HEK293 (cell line): ENCODE results near the gene SARNP.
A peak's percentile ranks its signal among the peaks of the same experiment; 100 is the strongest.

Experiments
- CTCF ChIA-PET: fragments of 350-600 bp; formaldehyde crosslinking; extraction: SDS; loops from one replicate; lab custom pipeline; 2021; ENCODE audit warnings: antibody characterized with exemption; lab: Yijun Ruan, JAX
- POLR2A ChIA-PET: fragments of 300-600 bp; formaldehyde crosslinking; extraction: SDS; loops from one replicate; lab custom pipeline; 2020; ENCODE audit warnings: antibody characterized with exemption, inconsistent platforms; lab: Yijun Ruan, JAX
- H3K27ac ChIP-seq: fragments of 200-500 bp; sonication (Bioruptor generic); 2 replicates; pipeline ENCODE4 v1.5.1; 2014; ENCODE audit warnings: low read depth, low read length, control low read depth, inconsistent platforms; ENCODE audit errors: extremely low read depth
- H3K36me3 ChIP-seq, 2 experiments: fragments of 200-500 bp in 1 of 2; sonication (Bioruptor generic) in 1 of 2; 1 replicate in 1 of 2; 2 replicates in 1 of 2; pipeline ENCODE4 v1.5.1; 2014 to 2017; ENCODE audit warnings: inconsistent platforms in 2 of 2, low read length in 2 of 2; ENCODE audit not compliant: control insufficient read depth in 2 of 2, insufficient read depth in 1 of 2
- H3K4me1 ChIP-seq: fragments of 200-500 bp; sonication (Bioruptor generic); 2 replicates; pipeline ENCODE4 v1.5.1; 2014; ENCODE audit warnings: mild to moderate bottlenecking, low read length, inconsistent platforms; ENCODE audit not compliant: control insufficient read depth, insufficient read depth
- H3K4me3 ChIP-seq: 2 replicates; pipeline ENCODE4 v1.5.1; 2011; ENCODE audit warnings: low read depth, mild to moderate bottlenecking, control low read depth, low read length, moderate library complexity
- H3K9me3 ChIP-seq: fragments of 200-500 bp; sonication (Bioruptor generic); 2 replicates; pipeline ENCODE4 v1.5.1; 2014; ENCODE audit warnings: low read depth, low read length, inconsistent platforms; ENCODE audit not compliant: control insufficient read depth, insufficient read depth
- KLF9 ChIP-seq: fragments of 450-650 bp; formaldehyde crosslinking; IDR thresholded peaks from 2 replicates; pipeline ENCODE4 v1.5.1; 2016; ENCODE audit warnings: missing biosample characterization, missing genetic modification characterization, low read depth
- MEIS1 ChIP-seq: sonication (generic); formaldehyde crosslinking; IDR thresholded peaks from 2 replicates; pipeline ENCODE4 v1.8.1; 2022; ENCODE audit warnings: missing genetic modification reagents, mild to moderate bottlenecking, borderline replicate concordance
- SCRT2 ChIP-seq: fragments of 450-650 bp; formaldehyde crosslinking; IDR thresholded peaks from 2 replicates; pipeline ENCODE4 v1.5.1; 2016; ENCODE audit warnings: missing biosample characterization, missing genetic modification characterization
- WT1 ChIP-seq: fragments of 450-650 bp; formaldehyde crosslinking; IDR thresholded peaks from 2 replicates; pipeline ENCODE4 v1.5.1; 2016; ENCODE audit warnings: missing biosample characterization, missing genetic modification characterization
- YY2 ChIP-seq: fragments of 450-650 bp; formaldehyde crosslinking; IDR thresholded peaks from 2 replicates; pipeline ENCODE4 v1.5.1; 2016; ENCODE audit warnings: missing biosample characterization, missing genetic modification characterization
- ZBTB10 ChIP-seq: fragments of 450-650 bp; formaldehyde crosslinking; IDR thresholded peaks from 2 replicates; pipeline ENCODE4 v1.5.1; 2016; ENCODE audit warnings: missing biosample characterization, missing genetic modification characterization
- ZBTB17 ChIP-seq: fragments of 450-650 bp; formaldehyde crosslinking; IDR thresholded peaks from 2 replicates; pipeline ENCODE4 v1.5.1; 2016; ENCODE audit warnings: missing biosample characterization, missing genetic modification characterization
- ZBTB48 ChIP-seq: fragments of 450-650 bp; formaldehyde crosslinking; IDR thresholded peaks from 2 replicates; pipeline ENCODE4 v1.5.1; 2016; ENCODE audit warnings: missing biosample characterization, missing genetic modification characterization
- ZFHX2 ChIP-seq: fragments of 450-650 bp; formaldehyde crosslinking; conservative IDR thresholded peaks from 2 replicates; pipeline ENCODE4 v1.5.1; 2016; ENCODE audit warnings: missing biosample characterization, missing genetic modification characterization
- ZFP69B ChIP-seq: fragments of 450-650 bp; formaldehyde crosslinking; IDR thresholded peaks from 2 replicates; pipeline ENCODE4 v1.5.1; 2016; ENCODE audit warnings: missing biosample characterization, missing genetic modification characterization
- ZNF133 ChIP-seq: fragments of 450-650 bp; formaldehyde crosslinking; IDR thresholded peaks from 2 replicates; pipeline ENCODE4 v1.5.1; 2016; ENCODE audit warnings: missing biosample characterization, missing genetic modification characterization
- ZNF248 ChIP-seq: fragments of 450-650 bp; formaldehyde crosslinking; IDR thresholded peaks from 2 replicates; pipeline ENCODE4 v1.5.1; 2017; ENCODE audit warnings: missing biosample characterization, missing genetic modification characterization
- ZNF266 ChIP-seq: fragments of 450-650 bp; formaldehyde crosslinking; IDR thresholded peaks from 2 replicates; pipeline ENCODE4 v1.5.1; 2016; ENCODE audit warnings: missing biosample characterization, missing genetic modification characterization, low read depth
- ZNF37A ChIP-seq: fragments of 450-650 bp; IDR thresholded peaks from 2 replicates; pipeline ENCODE4 v1.5.1; 2018; ENCODE audit warnings: missing biosample characterization, missing genetic modification characterization
- ZNF585B ChIP-seq: fragments of 450-650 bp; formaldehyde crosslinking; IDR thresholded peaks from 2 replicates; pipeline ENCODE4 v1.5.1; 2016; ENCODE audit warnings: missing biosample characterization, missing genetic modification characterization
- ZNF654 ChIP-seq: fragments of 450-650 bp; formaldehyde crosslinking; IDR thresholded peaks from 2 replicates; pipeline ENCODE4 v1.5.1; 2016; ENCODE audit warnings: low read depth, missing biosample characterization, missing genetic modification characterization
- ZNF701 ChIP-seq: fragments of 450-650 bp; formaldehyde crosslinking; IDR thresholded peaks from 2 replicates; pipeline ENCODE4 v1.5.1; 2016; ENCODE audit warnings: missing biosample characterization, missing genetic modification characterization
- ZNF837 ChIP-seq: fragments of 450-650 bp; formaldehyde crosslinking; IDR thresholded peaks from 2 replicates; pipeline ENCODE4 v1.5.1; 2016; ENCODE audit warnings: missing biosample characterization, missing genetic modification characterization
- TF ChIP-seq, protein P1 (sequence below): fragments of 450-650 bp; IDR thresholded peaks from 2 replicates; pipeline ENCODE4 v1.5.1; 2018; ENCODE audit warnings: missing biosample characterization, missing genetic modification characterization
- TF ChIP-seq, protein P2 (sequence below): fragments of 450-650 bp; IDR thresholded peaks from 2 replicates; pipeline ENCODE4 v1.5.1; 2018; ENCODE audit warnings: missing biosample characterization, mild to moderate bottlenecking, missing genetic modification characterization

Gene SARNP

GRCh38 chr12:55829967-55830600 lies 12.6 kb upstream of the SARNP start (continued):
- TF ChIP-seq ZNF837 (tag by site-specific recombination) (peak; percentile 75; the same call in 1 of the 2 replicates), ZNF248 (no peak), KLF9 (peak; percentile 25; the same call in 1 of the 2 replicates), ZNF133 (0 out of 2 replicates have a peak, but pooled peaks have one; percentile 6), ZNF266 (tag by site-specific recombination) (no peak), MEIS1 (CRISPR knock-in tag) (no peak), ZBTB48 (tag by site-specific recombination) (peak; percentile 91), ZBTB10 (tag by site-specific recombination) (no peak; the same call in 1 of the 2 replicates), ZBTB17 (tag by site-specific recombination) (peak; percentile 100), ZFP69B (tag by site-specific recombination) (peak; percentile 12; the same call in 1 of the 2 replicates), WT1 (tag by site-specific recombination) (peak; percentile 19; the same call in 1 of the 2 replicates), ZNF585B (tag by site-specific recombination) (no peak), ZFHX2 (peak; percentile 96), SCRT2 (tag by site-specific recombination) (0 out of 2 replicates have a peak, but pooled peaks have one; percentile 49), ZNF701 (tag by site-specific recombination) (no peak)
- TF ChIP-seq, protein P1, sequence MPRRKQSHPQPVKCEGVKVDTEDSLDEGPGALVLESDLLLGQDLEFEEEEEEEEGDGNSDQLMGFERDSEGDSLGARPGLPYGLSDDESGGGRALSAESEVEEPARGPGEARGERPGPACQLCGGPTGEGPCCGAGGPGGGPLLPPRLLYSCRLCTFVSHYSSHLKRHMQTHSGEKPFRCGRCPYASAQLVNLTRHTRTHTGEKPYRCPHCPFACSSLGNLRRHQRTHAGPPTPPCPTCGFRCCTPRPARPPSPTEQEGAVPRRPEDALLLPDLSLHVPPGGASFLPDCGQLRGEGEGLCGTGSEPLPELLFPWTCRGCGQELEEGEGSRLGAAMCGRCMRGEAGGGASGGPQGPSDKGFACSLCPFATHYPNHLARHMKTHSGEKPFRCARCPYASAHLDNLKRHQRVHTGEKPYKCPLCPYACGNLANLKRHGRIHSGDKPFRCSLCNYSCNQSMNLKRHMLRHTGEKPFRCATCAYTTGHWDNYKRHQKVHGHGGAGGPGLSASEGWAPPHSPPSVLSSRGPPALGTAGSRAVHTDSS (tag by site-specific recombination): no peak

DNA sequence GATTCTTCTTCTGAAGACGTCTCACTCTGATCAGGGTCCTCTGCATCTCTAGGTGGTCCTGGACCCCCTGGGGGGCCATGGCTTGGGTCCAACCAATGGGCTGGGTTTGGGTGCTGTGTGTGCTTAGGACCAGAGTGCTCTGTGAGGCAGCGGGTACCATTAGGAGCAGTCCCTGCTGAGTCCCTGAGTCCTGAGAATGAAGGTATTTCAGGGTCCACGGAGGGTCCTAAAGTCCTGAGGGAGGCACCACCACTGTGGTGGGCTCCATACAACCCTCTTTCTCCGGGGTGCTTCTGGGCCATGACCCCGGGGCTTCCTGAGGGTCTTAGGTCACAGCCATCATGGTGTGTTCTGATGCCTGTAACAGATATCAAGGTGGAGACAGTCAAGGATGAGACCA lies 10.8 kb upstream of the SARNP start:
- peaks cover 12% of the 10 kb centered on the region for H3K4me1 ChIP-seq
- TF ChIP-seq YY2 (tag by site-specific recombination): no peak
- TF ChIP-seq, protein P2, sequence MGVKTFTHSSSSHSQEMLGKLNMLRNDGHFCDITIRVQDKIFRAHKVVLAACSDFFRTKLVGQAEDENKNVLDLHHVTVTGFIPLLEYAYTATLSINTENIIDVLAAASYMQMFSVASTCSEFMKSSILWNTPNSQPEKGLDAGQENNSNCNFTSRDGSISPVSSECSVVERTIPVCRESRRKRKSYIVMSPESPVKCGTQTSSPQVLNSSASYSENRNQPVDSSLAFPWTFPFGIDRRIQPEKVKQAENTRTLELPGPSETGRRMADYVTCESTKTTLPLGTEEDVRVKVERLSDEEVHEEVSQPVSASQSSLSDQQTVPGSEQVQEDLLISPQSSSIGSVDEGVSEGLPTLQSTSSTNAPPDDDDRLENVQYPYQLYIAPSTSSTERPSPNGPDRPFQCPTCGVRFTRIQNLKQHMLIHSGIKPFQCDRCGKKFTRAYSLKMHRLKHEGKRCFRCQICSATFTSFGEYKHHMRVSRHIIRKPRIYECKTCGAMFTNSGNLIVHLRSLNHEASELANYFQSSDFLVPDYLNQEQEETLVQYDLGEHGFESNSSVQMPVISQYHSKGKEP (tag by site-specific recombination): no peak
- no peak for TF ChIP-seq ZNF654 (tag by site-specific recombination)
- TF ChIP-seq ZNF37A (tag by site-specific recombination): no peak
- ChIA-PET CTCF (no interaction called here), POLR2A (interaction anchor here (1.4 to 3.2 kb wide), 4 partner anchors 10 to 99 kb away, joined by 3 to 170 read pairs (median 22); partner anchors contain the start of genes ORMDL2, PYM1 and SARNP)
- H3K36me3 ChIP-seq: peaks cover 4 to 28% of the 10 kb centered on the region in 2 experiments; a peak in 2 of 3 replicates
- H3K9me3 ChIP-seq: no peaks in the 10 kb centered on the region
- H3K4me3 ChIP-seq: no peak overlapping the region
- H3K27ac ChIP-seq: peak overlapping the region; percentile 12; the same call in 1 of the 2 replicates
